Measurements from ENCODE around the gene FRMD5. TPM values are rescaled to one million over a fixed set of nuclear protein-coding genes. Genes with fewer than 3 reads are reported as not detected.

The FRMD5 gene
- total RNA-seq, 1 donor from 2014 or later = 0.49 TPM

DNA sequence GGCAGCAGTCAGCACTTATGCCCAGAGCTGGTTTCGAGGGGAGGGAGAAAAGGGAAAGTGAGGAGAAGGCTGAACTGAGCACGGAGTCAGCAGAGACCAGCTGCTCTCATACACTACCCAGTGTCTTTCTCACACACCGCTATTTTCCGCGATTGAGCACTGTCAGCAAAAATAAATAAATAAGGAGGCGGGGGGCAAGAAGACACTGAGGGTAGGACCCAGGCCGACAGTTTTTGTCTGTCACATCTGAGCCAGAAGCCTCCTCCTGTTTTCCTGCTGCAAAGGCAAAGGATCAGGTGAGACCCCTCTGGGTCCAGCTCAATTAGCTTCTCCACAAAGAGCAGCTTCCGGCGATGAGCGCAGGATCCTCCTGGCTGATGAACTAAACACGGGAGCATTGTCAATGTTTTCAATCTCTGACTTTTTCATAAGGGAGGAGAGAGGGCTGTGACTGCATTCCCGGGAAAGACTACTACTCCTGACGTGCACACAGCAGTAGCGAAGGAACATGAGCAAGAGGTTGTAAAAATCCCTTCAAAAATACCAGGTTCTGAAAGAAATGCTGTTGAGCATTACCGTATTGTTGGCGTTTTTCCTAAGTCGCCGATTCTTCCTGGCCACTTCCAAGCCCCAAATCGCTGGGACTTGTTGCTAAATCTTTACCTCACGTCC is 1.3 kb downstream of the FRMD5 start:
- intact Hi-C loops (cut with DNase I) = no loop called here
- peaks cover 27% of the 10 kb centered on the region for H3K4me1 ChIP-seq
- H3K9me3 ChIP-seq = no peaks in the 10 kb centered on the region
- TF ChIP-seq POLR2AphosphoS5 (IDR thresholded peaks at IDR 0.05; ENCODE audit: insufficient read depth in 1 of 2, low read depth in 1 of 2) (no peak), POLR2A (IDR thresholded peaks at IDR 0.05) (no peak)
- H3K27me3 ChIP-seq = peaks cover 7% of the 10 kb centered on the region
- no peak for DNase-seq (ENCODE audit: extremely low spot score in 2 of 2)
- no peak overlapping the region for H3K27ac ChIP-seq
- no peaks in the 10 kb centered on the region for H3K36me3 ChIP-seq
- peak overlapping the region; percentile 46 to 57 for H3K4me3 ChIP-seq

DNA sequence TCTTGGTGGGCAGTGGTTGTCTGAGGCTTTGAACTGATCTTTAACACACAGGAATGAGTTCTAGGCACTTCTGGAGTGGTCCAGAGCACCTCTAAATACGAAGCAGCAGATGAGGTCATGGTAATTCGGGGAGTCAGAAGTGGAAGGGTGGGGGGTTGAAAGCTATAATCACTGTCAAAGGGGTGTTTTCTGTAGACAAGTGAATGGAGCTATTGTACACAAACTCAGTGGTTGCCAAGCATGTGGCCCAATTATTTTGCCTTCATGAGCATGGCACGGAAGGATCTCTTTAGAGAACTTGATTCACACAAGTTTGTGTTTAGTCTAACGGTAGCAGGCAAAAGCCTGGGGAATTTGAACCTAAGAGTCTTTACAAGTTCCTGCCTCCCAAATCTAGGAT is 6.3 kb downstream of the FRMD5 start:
- Histone ChIP-seq H3K4me3 (no peak overlapping the region), H3K27ac (no peak overlapping the region), H3K4me1 (peaks cover 6% of the 10 kb centered on the region), H3K36me3 (no peaks in the 10 kb centered on the region), H3K27me3 (no peaks in the 10 kb centered on the region), H3K9me3 (no peaks in the 10 kb centered on the region)
- TF ChIP-seq, protein P1, sequence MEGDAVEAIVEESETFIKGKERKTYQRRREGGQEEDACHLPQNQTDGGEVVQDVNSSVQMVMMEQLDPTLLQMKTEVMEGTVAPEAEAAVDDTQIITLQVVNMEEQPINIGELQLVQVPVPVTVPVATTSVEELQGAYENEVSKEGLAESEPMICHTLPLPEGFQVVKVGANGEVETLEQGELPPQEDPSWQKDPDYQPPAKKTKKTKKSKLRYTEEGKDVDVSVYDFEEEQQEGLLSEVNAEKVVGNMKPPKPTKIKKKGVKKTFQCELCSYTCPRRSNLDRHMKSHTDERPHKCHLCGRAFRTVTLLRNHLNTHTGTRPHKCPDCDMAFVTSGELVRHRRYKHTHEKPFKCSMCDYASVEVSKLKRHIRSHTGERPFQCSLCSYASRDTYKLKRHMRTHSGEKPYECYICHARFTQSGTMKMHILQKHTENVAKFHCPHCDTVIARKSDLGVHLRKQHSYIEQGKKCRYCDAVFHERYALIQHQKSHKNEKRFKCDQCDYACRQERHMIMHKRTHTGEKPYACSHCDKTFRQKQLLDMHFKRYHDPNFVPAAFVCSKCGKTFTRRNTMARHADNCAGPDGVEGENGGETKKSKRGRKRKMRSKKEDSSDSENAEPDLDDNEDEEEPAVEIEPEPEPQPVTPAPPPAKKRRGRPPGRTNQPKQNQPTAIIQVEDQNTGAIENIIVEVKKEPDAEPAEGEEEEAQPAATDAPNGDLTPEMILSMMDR (IDR thresholded peaks at IDR 0.05) = no peak
- TF ChIP-seq POLR2AphosphoS5 (IDR thresholded peaks at IDR 0.05; ENCODE audit: insufficient read depth in 1 of 2, low read depth in 1 of 2) = no peak
- no peak for TF ChIP-seq POLR2A (IDR thresholded peaks at IDR 0.05)
- DNase-seq (ENCODE audit: extremely low spot score in 2 of 2) = no peak
- intact Hi-C loops (cut with DNase I) = no loop called here

DNA sequence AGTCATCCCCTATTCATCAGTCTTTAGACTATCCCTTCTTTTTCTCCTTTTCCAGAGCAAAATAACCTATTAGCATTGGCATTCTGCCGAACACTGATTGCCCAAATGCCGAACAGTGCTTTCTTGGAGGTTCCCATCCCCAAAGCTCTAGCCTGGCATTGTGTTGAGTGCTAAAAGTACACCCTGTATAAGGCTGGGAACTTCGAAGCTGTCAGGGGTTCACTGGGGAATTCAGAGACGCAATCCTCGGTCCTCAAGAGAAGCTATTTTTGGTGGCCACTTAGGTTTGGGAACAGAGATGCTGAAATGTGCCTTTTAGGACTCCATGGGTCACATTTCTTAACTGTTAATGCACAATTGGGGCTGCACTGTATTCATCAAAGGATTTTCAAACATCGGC is 8.4 kb downstream of the FRMD5 start:
- Histone ChIP-seq H3K36me3 (no peaks in the 10 kb centered on the region), H3K4me1 (no peaks in the 10 kb centered on the region), H3K27me3 (no peaks in the 10 kb centered on the region), H3K4me3 (no peak overlapping the region), H3K9me3 (no peaks in the 10 kb centered on the region), H3K27ac (no peak overlapping the region)
- DNase-seq (ENCODE audit: extremely low spot score in 2 of 2) = no peak
- TF ChIP-seq POLR2AphosphoS5 (IDR thresholded peaks at IDR 0.05; ENCODE audit: insufficient read depth in 1 of 2, low read depth in 1 of 2) = no peak
- TF ChIP-seq, protein P1 (IDR thresholded peaks at IDR 0.05) = no peak
- no peak for TF ChIP-seq POLR2A (IDR thresholded peaks at IDR 0.05)
- intact Hi-C loops (cut with DNase I) = no loop called here

DNA sequence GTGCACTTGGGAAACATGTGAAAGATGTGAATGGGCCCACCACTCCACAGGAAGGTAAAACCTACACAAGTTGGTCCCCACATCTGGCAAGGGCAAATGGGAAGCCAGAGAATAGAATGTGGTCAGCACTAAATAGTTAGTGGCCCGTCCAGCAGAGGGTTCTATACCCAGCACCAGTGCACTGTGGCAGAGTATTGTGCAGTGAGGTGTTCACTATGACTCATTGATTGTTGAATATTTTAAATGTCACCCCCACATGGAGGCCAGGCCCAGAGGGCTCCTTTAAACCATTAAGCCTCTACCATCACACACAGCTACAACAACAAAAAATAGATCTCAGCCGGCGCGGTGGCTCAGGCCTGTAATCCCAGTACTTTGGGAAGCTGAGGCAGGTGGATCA is 11.7 kb downstream of the FRMD5 start:
- Histone ChIP-seq H3K27ac (no peak overlapping the region), H3K27me3 (no peaks in the 10 kb centered on the region)
- intact Hi-C loops (cut with DNase I) = no loop called here

DNA sequence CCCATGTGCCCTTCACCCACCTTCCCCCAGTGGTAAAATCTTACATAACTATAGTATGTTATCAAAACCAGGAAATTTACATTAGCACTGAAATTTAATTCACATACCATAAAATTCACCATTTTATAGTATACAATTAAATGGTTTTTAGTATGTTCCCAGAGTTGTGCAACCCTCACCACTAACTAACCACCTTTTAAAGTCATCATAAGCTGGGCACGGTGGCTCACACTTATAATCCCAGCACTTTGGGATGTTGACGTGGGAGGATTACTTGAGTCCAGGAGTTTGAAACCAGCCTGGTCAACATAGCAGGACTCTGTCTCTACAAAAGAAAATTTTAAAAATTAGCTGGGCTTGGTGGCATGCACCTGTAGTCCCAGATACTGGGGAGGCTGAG is 13.7 kb downstream of the FRMD5 start:
- intact Hi-C loops (cut with DNase I) = no loop called here
- H3K27me3 ChIP-seq = no peaks in the 10 kb centered on the region

More for the DNA sequence above, 11.7 kb downstream of the FRMD5 start:
- H3K4me1 ChIP-seq = no peaks in the 10 kb centered on the region
- no peaks in the 10 kb centered on the region for H3K36me3 ChIP-seq
- TF ChIP-seq POLR2AphosphoS5 (IDR thresholded peaks at IDR 0.05; ENCODE audit: insufficient read depth in 1 of 2, low read depth in 1 of 2) = no peak
- TF ChIP-seq, protein P1 (IDR thresholded peaks at IDR 0.05) = no peak
- no peak for TF ChIP-seq POLR2A (IDR thresholded peaks at IDR 0.05)
- H3K9me3 ChIP-seq = no peaks in the 10 kb centered on the region
- no peak for DNase-seq (ENCODE audit: extremely low spot score in 2 of 2)
- no peak overlapping the region for H3K4me3 ChIP-seq

More for the DNA sequence above, 13.7 kb downstream of the FRMD5 start:
- DNase-seq (ENCODE audit: extremely low spot score in 2 of 2) = no peak
- H3K9me3 ChIP-seq = no peaks in the 10 kb centered on the region
- H3K4me3 ChIP-seq = no peak overlapping the region
- H3K4me1 ChIP-seq = no peaks in the 10 kb centered on the region
- H3K27ac ChIP-seq = no peak overlapping the region
- no peaks in the 10 kb centered on the region for H3K36me3 ChIP-seq
- TF ChIP-seq POLR2AphosphoS5 (IDR thresholded peaks at IDR 0.05; ENCODE audit: insufficient read depth in 1 of 2, low read depth in 1 of 2) (no peak), POLR2A (IDR thresholded peaks at IDR 0.05) (no peak)
- TF ChIP-seq, protein P1 (IDR thresholded peaks at IDR 0.05) = no peak
